GM12878 (cell line): ENCODE measurements around the gene POLR1A. TPM values are rescaled to one million over a fixed set of nuclear protein-coding genes. Genes with fewer than 3 reads are reported as not detected.

ENCODE experiments used
- ATAC-seq: fragments of 200-7000 bp; cut with Tn5 transposase; 3 replicates; pipeline ENCODE4 v1.9.1; 2020; ENCODE audit warnings: mild to moderate bottlenecking, moderate library complexity
- BruUV-seq: library from RNA; stranded (reverse); fragments of 400-500 nt; replicated peaks from 2 replicates; lab custom pipeline; 2021; lab: Mats Ljungman, UMichigan
- CTCF ChIA-PET: fragments of 300-600 bp; sonication (Branson Sonifier 250); formaldehyde crosslinking; extraction: SDS; loops from one replicate; lab custom pipeline; 2021; ENCODE audit warnings: inconsistent platforms; lab: Yijun Ruan, JAX
- POLR2A ChIA-PET: fragments of 350-600 bp; formaldehyde crosslinking; extraction: SDS; loops from one replicate; lab custom pipeline; 2021; ENCODE audit warnings: inconsistent platforms; lab: Charles Lee
- RAD21 ChIA-PET: fragments of 300-600 bp; sonication (Branson Sonifier 250); formaldehyde crosslinking; loops from one replicate; lab custom pipeline; 2023; ENCODE audit warnings: antibody characterized with exemption; ENCODE audit not compliant: unreplicated experiment; lab: Charles Lee
- SMC1A ChIA-PET: fragments of 300-600 bp; sonication (Branson Sonifier 250); formaldehyde crosslinking; loops from one replicate; lab custom pipeline; 2023; ENCODE audit not compliant: unreplicated experiment, uncharacterized antibody; lab: Charles Lee
- DNase-seq: peaks from one replicate; pipeline ENCODE4 v3.0.0-alpha.2; 2011; ENCODE audit warnings: low read depth, low spot score
- FAIRE-seq: peaks from 3 replicates; lab custom pipeline; 2011; peaks lifted over from hg19 to GRCh38; lab: Jason Lieb, UNC
- H2AFZ ChIP-seq: 2 replicates; pipeline ENCODE4 v1.6.0; 2011; ENCODE audit warnings: low read depth, low read length, control low read depth; ENCODE audit not compliant: control insufficient read depth
- H3K27ac ChIP-seq: 2 replicates; pipeline ENCODE4 v1.5.1; 2011; ENCODE audit warnings: control low read depth; ENCODE audit not compliant: control insufficient read depth, insufficient read depth
- H3K27me3 ChIP-seq, 2 experiments: replicated peaks in 1 of 2; 2 replicates each; pipeline versions ENCODE4 v1.6.0 to v1.6.1; 2011; ENCODE audit warnings: low read length in 1 of 2; ENCODE audit not compliant: control insufficient read depth in 2 of 2, insufficient read depth in 2 of 2
- H3K36me3 ChIP-seq, 2 experiments: 2 replicates each; pipeline ENCODE4 v1.5.1; 2011; ENCODE audit warnings: low read length in 1 of 2; ENCODE audit not compliant: control insufficient read depth in 2 of 2, insufficient read depth in 2 of 2
- H3K4me1 ChIP-seq: 2 replicates; pipeline ENCODE4 v1.6.1; 2011; ENCODE audit warnings: mild to moderate bottlenecking, low read length, moderate library complexity, mixed read lengths; ENCODE audit not compliant: control insufficient read depth, insufficient read depth
- H3K4me2 ChIP-seq: 2 replicates; pipeline ENCODE4 v1.6.0; 2011; ENCODE audit warnings: control low read depth; ENCODE audit not compliant: control insufficient read depth, insufficient read depth
- H3K4me3 ChIP-seq: fragments of 200-600 bp; sonication (generic); 2 replicates; pipeline ENCODE4 v1.5.1; 2016
- H3K79me2 ChIP-seq: 2 replicates; pipeline ENCODE4 v1.6.0; 2011; ENCODE audit warnings: low read length; ENCODE audit not compliant: control insufficient read depth, insufficient read depth
- H3K9ac ChIP-seq: 2 replicates; pipeline ENCODE4 v1.8.0; 2011; ENCODE audit warnings: low read length, control low read depth, mixed read lengths; ENCODE audit not compliant: control insufficient read depth, insufficient read depth
- H3K9me3 ChIP-seq: replicated peaks from 3 replicates; pipeline ENCODE4 v1.5.1; 2011; ENCODE audit warnings: mild to moderate bottlenecking, low read length; ENCODE audit not compliant: control insufficient read depth, insufficient read depth
- H4K20me1 ChIP-seq: 2 replicates; pipeline ENCODE4 v1.6.0; 2011; ENCODE audit not compliant: control insufficient read depth, insufficient read depth
- ATF7 ChIP-seq: fragments of 450-650 bp; IDR thresholded peaks from 2 replicates; pipeline ENCODE4 v1.6.1; 2016; ENCODE audit warnings: low read depth, mild to moderate bottlenecking
- BRCA1 ChIP-seq: IDR thresholded peaks from 2 replicates; pipeline ENCODE4 v1.6.1; 2011; ENCODE audit warnings: low read depth, low read length, improper control_type of control experiment
- CBX5 ChIP-seq: sonication (generic); IDR thresholded peaks from 2 replicates; pipeline ENCODE4 v1.6.1; 2016; ENCODE audit warnings: low read depth, moderate library complexity, mild to moderate bottlenecking, inconsistent platforms
- FOS ChIP-seq: IDR thresholded peaks from 3 replicates; pipeline ENCODE4 v1.6.1; 2011; ENCODE audit warnings: borderline replicate concordance; ENCODE audit not compliant: insufficient read length; ENCODE audit errors: extremely low read depth
- IKZF1 ChIP-seq: fragments of 450-650 bp; conservative IDR thresholded peaks from 2 replicates; pipeline ENCODE4 v1.6.1; 2017; ENCODE audit warnings: antibody characterized with exemption, mild to moderate bottlenecking
- IRF5 ChIP-seq: fragments of 450-650 bp; IDR thresholded peaks from 2 replicates; pipeline ENCODE4 v1.6.1; 2017; ENCODE audit warnings: borderline replicate concordance
- RCOR1 ChIP-seq: conservative IDR thresholded peaks from 2 replicates; pipeline ENCODE4 v1.6.1; 2012; ENCODE audit warnings: low read depth, low read length, improper control_type of control experiment
- SMC3 ChIP-seq: IDR thresholded peaks from 2 replicates; pipeline ENCODE4 v1.6.1; 2011; ENCODE audit warnings: low read length, improper control_type of control experiment, borderline replicate concordance
- SUZ12 ChIP-seq: fragments of 200-600 bp; sonication (generic); IDR thresholded peaks from one replicate; pipeline ENCODE4 v1.6.1; 2018; ENCODE audit warnings: antibody characterized with exemption, mild to moderate bottlenecking; ENCODE audit not compliant: unreplicated experiment
- WGBS: methylation state at CpG from one replicate; pipeline ENCODE4 v1.1.6; 2016; ENCODE audit warnings: low lambda C conversion rate; ENCODE audit not compliant: insufficient replicate concordance, insufficient coverage; ENCODE audit errors: missing lambda C conversion rate; 5-methylcytosine and 5-hydroxymethylcytosine counted together
- in situ Hi-C: fragments of 300-500 bp; cut with MboI; formaldehyde crosslinking; loops from 9 replicates; pipeline ENCODE4 v1.14.3; 2018; ENCODE audit warnings: mixed read lengths
- intact Hi-C: fragments of 100-400 bp; cut with micrococcal nuclease; formaldehyde crosslinking; loops from one replicate; pipeline ENCODE4 v1.14.2; 2022; ENCODE audit not compliant: unreplicated experiment
- polyA plus RNA-seq, 11 experiments: library from polyadenylated mRNA; depleted of rRNA in 4 of 11; unstranded in 6 of 11; stranded (reverse) in 5 of 11; fragments of >200 nt; fragmentation: Nextera tagmentation in 4 of 11; fragmentation: Illumina TruSeq in 1 of 11; extraction: Ambion mirVana in 4 of 11; extraction: Trizol in 1 of 11; gene quantifications; 1 replicate in 1 of 11; 2 replicates in 10 of 11; pipeline versions ENCODE4 v1.2.1 to v1.2.3, GENCODE V29; 2011 to 2016; ENCODE audit warnings: inconsistent platforms in 2 of 11, missing spikeins in 2 of 11, low read depth in 1 of 11
- total RNA-seq, 4 experiments: library from RNA; depleted of rRNA in 3 of 4; stranded (reverse); fragments of >200 nt in 3 of 4; fragmentation: Illumina TruSeq in 1 of 4; extraction: Trizol in 1 of 4; gene quantifications; 2 replicates each; pipeline versions ENCODE4 v1.2.1 to v1.2.3, GENCODE V29; 2013 to 2021
- TF ChIP-seq, protein P1 (sequence below): fragments of 450-650 bp; IDR thresholded peaks from 2 replicates; pipeline ENCODE4 v1.6.1; 2017; ENCODE audit warnings: antibody characterized with exemption, mild to moderate bottlenecking, moderate library complexity

Gene POLR1A
- total and polyA plus RNA-seq, 10 of the 15 experiments (the other 5 are each of a cell fraction or from before 2014, with no cell fraction given): 2.1 to 53.9 (median 17.8) TPM

GRCh38 chr2:86147793-86148192 lies 42.1 kb upstream of the POLR1A start:
- FAIRE-seq (no peak), DNase-seq (no peak), ATAC-seq (no peak)
- H3K9me3 ChIP-seq: no peaks in the 10 kb centered on the region
- TF ChIP-seq SMC3: no peak
- TF ChIP-seq ATF7: no peak
- no peak for TF ChIP-seq CBX5
- no peak for TF ChIP-seq IKZF1
- TF ChIP-seq BRCA1: no peak
- TF ChIP-seq IRF5: no peak
- TF ChIP-seq, protein P1, sequence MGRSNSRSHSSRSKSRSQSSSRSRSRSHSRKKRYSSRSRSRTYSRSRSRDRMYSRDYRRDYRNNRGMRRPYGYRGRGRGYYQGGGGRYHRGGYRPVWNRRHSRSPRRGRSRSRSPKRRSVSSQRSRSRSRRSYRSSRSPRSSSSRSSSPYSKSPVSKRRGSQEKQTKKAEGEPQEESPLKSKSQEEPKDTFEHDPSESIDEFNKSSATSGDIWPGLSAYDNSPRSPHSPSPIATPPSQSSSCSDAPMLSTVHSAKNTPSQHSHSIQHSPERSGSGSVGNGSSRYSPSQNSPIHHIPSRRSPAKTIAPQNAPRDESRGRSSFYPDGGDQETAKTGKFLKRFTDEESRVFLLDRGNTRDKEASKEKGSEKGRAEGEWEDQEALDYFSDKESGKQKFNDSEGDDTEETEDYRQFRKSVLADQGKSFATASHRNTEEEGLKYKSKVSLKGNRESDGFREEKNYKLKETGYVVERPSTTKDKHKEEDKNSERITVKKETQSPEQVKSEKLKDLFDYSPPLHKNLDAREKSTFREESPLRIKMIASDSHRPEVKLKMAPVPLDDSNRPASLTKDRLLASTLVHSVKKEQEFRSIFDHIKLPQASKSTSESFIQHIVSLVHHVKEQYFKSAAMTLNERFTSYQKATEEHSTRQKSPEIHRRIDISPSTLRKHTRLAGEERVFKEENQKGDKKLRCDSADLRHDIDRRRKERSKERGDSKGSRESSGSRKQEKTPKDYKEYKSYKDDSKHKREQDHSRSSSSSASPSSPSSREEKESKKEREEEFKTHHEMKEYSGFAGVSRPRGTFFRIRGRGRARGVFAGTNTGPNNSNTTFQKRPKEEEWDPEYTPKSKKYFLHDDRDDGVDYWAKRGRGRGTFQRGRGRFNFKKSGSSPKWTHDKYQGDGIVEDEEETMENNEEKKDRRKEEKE: no peak
- TF ChIP-seq FOS: no peak
- TF ChIP-seq SUZ12: no peak
- no peak for TF ChIP-seq RCOR1
- intact Hi-C loops (no loop called here), in situ Hi-C loops (no loop called here)
- H4K20me1 ChIP-seq: no peaks in the 10 kb centered on the region
- ChIA-PET POLR2A (interaction anchor here (0.6 kb wide), 1 partner anchor 326 kb away, joined by 4 read pairs; no protein-coding TSS in a partner anchor), SMC1A (interaction anchor here (1.3 kb wide), 2 partner anchors 29 to 261 kb away, joined by 3 read pairs; no protein-coding TSS in a partner anchor), RAD21 (no interaction called here), CTCF (interaction anchor here (1.6 kb wide), 1 partner anchor 73 kb away, joined by 3 read pairs; no protein-coding TSS in a partner anchor)
- H3K4me1 ChIP-seq: no peaks in the 10 kb centered on the region
- no peak overlapping the region for H3K4me2 ChIP-seq
- no peaks in the 10 kb centered on the region for H3K27me3 ChIP-seq
- no peak overlapping the region for H3K4me3 ChIP-seq
- H3K36me3 ChIP-seq: peaks cover 3 to 29% of the 10 kb centered on the region in 2 experiments
- no TSS peak for BruUV-seq
- no peak overlapping the region for H3K9ac ChIP-seq
- WGBS: 43% methylated on average over 2 of the region's 2 CpGs
- no peaks in the 10 kb centered on the region for H3K79me2 ChIP-seq
- H2AFZ ChIP-seq: no peak overlapping the region
- H3K27ac ChIP-seq: no peak overlapping the region
